Stomach (tissue), 9 donors: ENCODE results near the gene KRT9. TPM values are rescaled to one million over a fixed set of nuclear protein-coding genes. Genes with fewer than 3 reads are reported as not detected.
"Not testable (repeated sequence)": the region's sequence is repeated elsewhere in the genome, so short reads cannot be mapped to it uniquely, and the experiment has no call there.

Experiments
- DNase-seq, 2 donors: peaks; one replicate each; pipeline versions ENCODE4 v3.0.0 to v3.0.0-alpha.2; 2013 to 2019
- H3K27ac ChIP-seq, 5 donors: fragments of 200-600 bp in 4 of 5; sonication (generic) in 4 of 5; one replicate each; pipeline ENCODE4 v1.5.1; 2013 to 2019; ENCODE audit warnings: mild to moderate bottlenecking in 1 of 5, moderate library complexity in 1 of 5
- H3K27me3 ChIP-seq, 3 donors: fragments of 200-600 bp; sonication (generic); one replicate each; pipeline ENCODE4 v1.5.1; 2017 to 2019; ENCODE audit warnings: mixed run types in 1 of 3
- H3K36me3 ChIP-seq, 4 donors: fragments of 200-600 bp; sonication (generic); 1 replicate in 3 of 4; 2 replicates in 1 of 4; pipeline ENCODE4 v1.5.1; 2016 to 2019
- H3K4me1 ChIP-seq, 4 donors: fragments of 200-600 bp; sonication (generic); one replicate each; pipeline ENCODE4 v1.5.1; 2016 to 2019
- H3K4me3 ChIP-seq, 4 donors: fragments of 200-600 bp; sonication (generic) in 3 of 4; one replicate each; pipeline ENCODE4 v1.5.1; 2016 to 2019; ENCODE audit warnings: mild to moderate bottlenecking in 1 of 4
- H3K9me3 ChIP-seq, 4 donors: fragments of 200-600 bp; sonication (generic); one replicate each; pipeline ENCODE4 v1.5.1; 2016 to 2019
- CTCF ChIP-seq, 7 experiments: fragments of 450-650 bp in 4 of 7; fragments of 200-600 bp in 3 of 7; sonication (generic) in 3 of 7; IDR thresholded peaks; one replicate each; pipeline ENCODE4 v1.5.1; 2016 to 2019; ENCODE audit warnings: antibody characterized with exemption in 7 of 7, control low read depth in 2 of 7, mild to moderate bottlenecking in 1 of 7
- EP300 ChIP-seq: sonication (generic); formaldehyde crosslinking; IDR thresholded peaks from one replicate; pipeline ENCODE4 v1.6.1; 2017; ENCODE audit warnings: antibody characterized with exemption
- POLR2A ChIP-seq, 4 donors: fragments of 450-650 bp; IDR thresholded peaks; one replicate each; pipeline ENCODE4 v1.6.1; 2016; ENCODE audit warnings: antibody characterized with exemption in 4 of 4, control low read depth in 2 of 4, mild to moderate bottlenecking in 1 of 4, moderate library complexity in 1 of 4
- POLR2AphosphoS5 ChIP-seq, 3 donors: sonication (generic); formaldehyde crosslinking; IDR thresholded peaks; one replicate each; pipeline ENCODE4 v1.6.1; 2016; ENCODE audit warnings: antibody characterized with exemption in 3 of 3
- WGBS, 5 donors: extraction: QIAGEN DNeasy Blood & Tissue Kit in 3 of 5; methylation state at CpG; one replicate each; pipeline versions ENCODE4 v1.1.5 to v1.1.7; 2013 to 2018; 5-methylcytosine and 5-hydroxymethylcytosine counted together
- intact Hi-C: fragments of 100-400 bp; cut with DNase I; formaldehyde crosslinking; loops from one replicate; pipeline ENCODE4 v1.15.1; 2023; ENCODE audit warnings: low total_unique reads
- polyA plus RNA-seq, 3 donors: library from polyadenylated mRNA; stranded (reverse); fragments of 200-250 nt; gene quantifications; one replicate each; pipeline ENCODE4 v1.2.3, GENCODE V29; 2013
- total RNA-seq, 5 donors: library from RNA; depleted of rRNA; stranded (reverse); fragments of >200 nt; gene quantifications; one replicate each; pipeline versions ENCODE4 v1.1.0 to v1.2.3, GENCODE V29; 2014 to 2016
- donor health status: healthy with polysubstance abuse.
- donor health status: Bipolar disorder and iron deficiency.
- donor health status: healthy.

KRT9 gene
- total and polyA plus RNA-seq, 8 donors: not detected

GRCh38 chr17:41588126-41588810 is 16.4 kb upstream of the KRT9 start:
- TF ChIP-seq EP300 (no peak), CTCF (IDR thresholded peaks at IDR 0.05) (no peak), POLR2AphosphoS5 (IDR thresholded peaks at IDR 0.05) (no peak), POLR2A (IDR thresholded peaks at IDR 0.05) (no peak)
- intact Hi-C loops: no loop called here
- no peak for DNase-seq
- no peaks in the 10 kb centered on the region for H3K36me3 ChIP-seq
- H3K4me3 ChIP-seq: no peak overlapping the region
- no peak overlapping the region for H3K27ac ChIP-seq
- peaks cover 0 to 33% (median 0%) of the 10 kb centered on the region in 3 donors for H3K27me3 ChIP-seq
- 61 to 78% (median 68%) methylated on average over 4 to 8 of the region's 8 CpGs for WGBS, 5 donors
- H3K9me3 ChIP-seq: no peaks in the 10 kb centered on the region
- H3K4me1 ChIP-seq: no peaks in the 10 kb centered on the region

GRCh38 chr17:41586863-41587495 is 15.1 kb upstream of the KRT9 start, which contains the start of gene KRT14:
TSS of gene KRT14 (minus strand) at chr17:41586895. CDS start at chr17:41586834, 61 bp downstream.
- TF ChIP-seq CTCF (IDR thresholded peaks at IDR 0.05): no peak
- TF ChIP-seq POLR2AphosphoS5 (IDR thresholded peaks at IDR 0.05): no peak
- no peak for TF ChIP-seq POLR2A (IDR thresholded peaks at IDR 0.05)
- TF ChIP-seq EP300: no peak
- intact Hi-C loops: no loop called here
- no peak for DNase-seq
- H3K27me3 ChIP-seq: peaks cover 0 to 29% (median 0%) of the 10 kb centered on the region in 3 donors
- no peaks in the 10 kb centered on the region for H3K36me3 ChIP-seq
- no peak within 1 kb of the TSS for H3K27ac ChIP-seq
- no peaks in the 10 kb centered on the region for H3K4me1 ChIP-seq
- H3K9me3 ChIP-seq: no peaks in the 10 kb centered on the region
- no peak within 1 kb of the TSS for H3K4me3 ChIP-seq
- WGBS, 5 donors: 72 to 87% (median 77%) methylated on average over 14 to 15 of the region's 15 CpGs

GRCh38 chr17:41585301-41586056 is 13.6 kb upstream of the KRT9 start:
- intact Hi-C loops: no loop called here
- H3K4me3 ChIP-seq: no peak overlapping the region
- no peaks in the 10 kb centered on the region for H3K4me1 ChIP-seq
- H3K9me3 ChIP-seq: no peaks in the 10 kb centered on the region
- 65 to 80% (median 77%) methylated on average over 5 of the region's 5 CpGs for WGBS, 5 donors
- peaks cover 0 to 21% (median 0%) of the 10 kb centered on the region in 3 donors for H3K27me3 ChIP-seq
- no peak overlapping the region for H3K27ac ChIP-seq
- no peak for TF ChIP-seq POLR2AphosphoS5 (IDR thresholded peaks at IDR 0.05)
- no peak for TF ChIP-seq CTCF (IDR thresholded peaks at IDR 0.05)
- no peak for TF ChIP-seq POLR2A (IDR thresholded peaks at IDR 0.05)
- no peak for TF ChIP-seq EP300
- no peak for DNase-seq
- H3K36me3 ChIP-seq: no peaks in the 10 kb centered on the region

- 69 to 77% (median 70%) methylated on average over 8 of the region's 8 CpGs for WGBS, 5 donors
- H3K4me1 ChIP-seq, intact Hi-C loops, H3K36me3 ChIP-seq, H3K4me3 ChIP-seq, DNase-seq, H3K27ac ChIP-seq, H3K9me3 ChIP-seq: not testable (repeated sequence)
- H3K27me3 ChIP-seq: peaks cover 0 to 25% (median 0%) of the 10 kb centered on the region in 3 donors
These were observed 12.6 kb upstream of the KRT9 start for GRCh38 chr17:41584331-41584927.
